Body of pancreas (tissue), 4 donors: ENCODE measurements around the gene GPR35.

Experiments used
- CTCF ChIP-seq, 7 experiments: fragments of 450-650 bp in 4 of 7; fragments of 200-600 bp in 3 of 7; sonication (generic) in 3 of 7; IDR thresholded peaks; one replicate each; pipeline ENCODE4 v1.5.1; 2016 to 2019; ENCODE audit warnings: antibody characterized with exemption in 7 of 7
- POLR2A ChIP-seq, 3 donors: fragments of 450-650 bp; IDR thresholded peaks; one replicate each; pipeline ENCODE4 v1.6.1; 2016; ENCODE audit warnings: antibody characterized with exemption in 3 of 3, mild to moderate bottlenecking in 2 of 3

GRCh38 chr2:240601831-240602160 lies 23.5 kb upstream of the GPR35 start:
- no peak for TF ChIP-seq POLR2A (IDR thresholded peaks at IDR 0.05)
- TF ChIP-seq CTCF (IDR thresholded peaks at IDR 0.05) = no peak
